ENCODE data around the gene CRISP3.

Gene CRISP3

GRCh38 chr6:49692534-49692933 is 51.7 kb downstream of the CRISP3 start:
- DNase-seq (ENCODE audit: low spot score), result no peak

Measured in CD4-positive, alpha-beta T cell treated with Interleukin-6 at 100 ng/mL for 8 hours (primary cell).